HG03342 (cell line): ENCODE measurements around the gene SAC3D1.
"Not testable (repeated sequence)": the region's sequence is repeated elsewhere in the genome, so short reads cannot be mapped to it uniquely, and the experiment has no call there.

ENCODE experiments used
- ATAC-seq: cut with Tn5 transposase; IDR thresholded peaks from one replicate; pipeline ENCODE4 v1.9.1; 2021; ENCODE audit warnings: mild to moderate bottlenecking, moderate library complexity; ENCODE audit not compliant: unreplicated experiment

SAC3D1 gene

GRCh38 chr11:65040847-65041622 is at the start of gene SAC3D1:
Gene SAC3D1 (plus strand): TSS chr11:65041210. CDS start chr11:65041293, 83 bp downstream.
- ATAC-seq: peak; percentile 85

GRCh38 chr11:64994318-64994717 is 46.7 kb upstream of the SAC3D1 start:
- no peak for ATAC-seq

- no peak for ATAC-seq
These were observed 44.7 kb upstream of the SAC3D1 start for GRCh38 chr11:64996327-64996709.

GRCh38 chr11:64996710-64997380 is 44.2 kb upstream of the SAC3D1 start, which contains the start of gene BATF2:
Gene BATF2 (minus strand): TSS chr11:64996971. CDS start chr11:64996914, 57 bp downstream.
- ATAC-seq: no peak

- ATAC-seq: no peak
These were observed 42.9 kb upstream of the SAC3D1 start for GRCh38 chr11:64998141-64998540.

GRCh38 chr11:64998690-64999431 is 42.1 kb upstream of the SAC3D1 start:
- no peak for ATAC-seq

GRCh38 chr11:64999478-64999877 is 41.5 kb upstream of the SAC3D1 start:
- no peak for ATAC-seq

GRCh38 chr11:65002706-65003105 is 38.3 kb upstream of the SAC3D1 start:
- no peak for ATAC-seq

GRCh38 chr11:65003282-65003681 is 37.7 kb upstream of the SAC3D1 start:
- no peak for ATAC-seq

- ATAC-seq: not testable (repeated sequence)
These were observed 37.0 kb upstream of the SAC3D1 start for GRCh38 chr11:65003968-65004367.

- ATAC-seq: no peak
These were observed 33.0 kb upstream of the SAC3D1 start for GRCh38 chr11:65008016-65008415.

GRCh38 chr11:65008873-65009272 is 32.1 kb upstream of the SAC3D1 start:
- no peak for ATAC-seq

- peak; percentile 67 for ATAC-seq
These were observed 27.7 kb upstream of the SAC3D1 start for GRCh38 chr11:65013130-65013887.

GRCh38 chr11:65013888-65014725 is 26.9 kb upstream of the SAC3D1 start, which contains the start of gene ARL2:
Gene ARL2 (plus strand): TSS chr11:65014160. CDS start chr11:65014208, 48 bp downstream.
- ATAC-seq: peak; percentile 73

GRCh38 chr11:65014726-65015227 is 26.2 kb upstream of the SAC3D1 start:
- ATAC-seq: no peak

GRCh38 chr11:65016705-65017104 is 24.3 kb upstream of the SAC3D1 start:
- ATAC-seq: no peak

- no peak for ATAC-seq
These were observed 23.1 kb upstream of the SAC3D1 start for GRCh38 chr11:65017937-65018336.

GRCh38 chr11:65019824-65020223 is 21.2 kb upstream of the SAC3D1 start:
- ATAC-seq: no peak

- ATAC-seq: no peak
These were observed 20.0 kb upstream of the SAC3D1 start for GRCh38 chr11:65021003-65021402.

- ATAC-seq: no peak
These were observed 19.5 kb upstream of the SAC3D1 start for GRCh38 chr11:65021509-65021908.
